Lung (tissue), 16 donors: ENCODE measurements around the gene SLC26A1. TPM values are rescaled to one million over a fixed set of nuclear protein-coding genes. Genes with fewer than 3 reads are reported as not detected.

Experiments
- ATAC-seq: fragments of 200-7000 bp; cut with Tn5 transposase; one replicate; pipeline ENCODE4 v1.9.1; 2020; ENCODE audit warnings: moderate number of reproducible peaks; ENCODE audit not compliant: insufficient read depth, low FRiP score
- DNase-seq, 3 donors: peaks; one replicate each; pipeline ENCODE4 v3.0.0-alpha.2; 2013 to 2017
- H3K27ac ChIP-seq, 2 donors: one replicate each; pipeline ENCODE4 v1.5.1; 2013; ENCODE audit warnings: mild to moderate bottlenecking in 2 of 2, moderate library complexity in 2 of 2, control low read depth in 1 of 2, inconsistent platforms in 1 of 2, low read depth in 1 of 2, low read length in 1 of 2
- H3K27me3 ChIP-seq, 3 donors: one replicate each; pipeline ENCODE4 v1.5.1; 2013; ENCODE audit warnings: low read length in 2 of 3; ENCODE audit not compliant: control insufficient read depth in 3 of 3, insufficient read depth in 3 of 3
- H3K36me3 ChIP-seq, 4 donors: one replicate each; pipeline ENCODE4 v1.5.1; 2013; ENCODE audit warnings: low read length in 4 of 4, mild to moderate bottlenecking in 1 of 4, moderate library complexity in 1 of 4; ENCODE audit not compliant: control insufficient read depth in 4 of 4, insufficient read depth in 4 of 4
- H3K4me1 ChIP-seq, 5 donors: one replicate each; pipeline ENCODE4 v1.5.1; 2013; ENCODE audit warnings: low read length in 5 of 5, mild to moderate bottlenecking in 2 of 5, moderate library complexity in 1 of 5; ENCODE audit not compliant: control insufficient read depth in 5 of 5, insufficient read depth in 5 of 5
- H3K4me3 ChIP-seq: one replicate; pipeline ENCODE4 v1.5.1; 2013; ENCODE audit warnings: mild to moderate bottlenecking, control low read depth, moderate library complexity
- H3K9ac ChIP-seq, 2 donors: one replicate each; pipeline ENCODE4 v1.5.1; 2013; ENCODE audit warnings: low read length in 2 of 2, control low read depth in 1 of 2; ENCODE audit not compliant: insufficient read depth in 1 of 2
- H3K9me3 ChIP-seq, 4 donors: one replicate each; pipeline ENCODE4 v1.5.1; 2013; ENCODE audit warnings: low read length in 3 of 4, mild to moderate bottlenecking in 1 of 4, moderate library complexity in 1 of 4; ENCODE audit not compliant: control insufficient read depth in 4 of 4, insufficient read depth in 3 of 4
- WGBS, 2 donors: extraction: QIAGEN DNeasy Blood & Tissue Kit; methylation state at CpG; one replicate each; pipeline ENCODE4 v1.1.7; 2013; 5-methylcytosine and 5-hydroxymethylcytosine counted together
- long read RNA-seq, 5 donors: transcript quantifications; one replicate each; lab custom pipeline, GENCODE V29; 2026
- polyA plus RNA-seq, 2 donors: library from polyadenylated mRNA; stranded (reverse); fragments of 200-250 nt; gene quantifications; one replicate each; pipeline ENCODE4 v1.2.1, GENCODE V29; 2013
- total RNA-seq, 2 donors: library from RNA; depleted of rRNA in 1 of 2; stranded (reverse); fragments of >200 nt in 1 of 2; gene quantifications; one replicate each; pipeline ENCODE4 v1.2.1, GENCODE V29; 2014 to 2021
- TF ChIP-seq, protein P1 (sequence below): IDR thresholded peaks from 2 replicates; pipeline ENCODE4 v1.5.1; 2012; ENCODE audit warnings: mild to moderate bottlenecking; ENCODE audit errors: control extremely low read depth, extremely low read depth
- donor health status: control.
- donor health status: control.
- donor health status: Bipolar disorder and iron deficiency.
- donor health status: healthy.
- donor health status: DM: yes; HTN: yes; CAD: no.

SLC26A1 gene, protein sequence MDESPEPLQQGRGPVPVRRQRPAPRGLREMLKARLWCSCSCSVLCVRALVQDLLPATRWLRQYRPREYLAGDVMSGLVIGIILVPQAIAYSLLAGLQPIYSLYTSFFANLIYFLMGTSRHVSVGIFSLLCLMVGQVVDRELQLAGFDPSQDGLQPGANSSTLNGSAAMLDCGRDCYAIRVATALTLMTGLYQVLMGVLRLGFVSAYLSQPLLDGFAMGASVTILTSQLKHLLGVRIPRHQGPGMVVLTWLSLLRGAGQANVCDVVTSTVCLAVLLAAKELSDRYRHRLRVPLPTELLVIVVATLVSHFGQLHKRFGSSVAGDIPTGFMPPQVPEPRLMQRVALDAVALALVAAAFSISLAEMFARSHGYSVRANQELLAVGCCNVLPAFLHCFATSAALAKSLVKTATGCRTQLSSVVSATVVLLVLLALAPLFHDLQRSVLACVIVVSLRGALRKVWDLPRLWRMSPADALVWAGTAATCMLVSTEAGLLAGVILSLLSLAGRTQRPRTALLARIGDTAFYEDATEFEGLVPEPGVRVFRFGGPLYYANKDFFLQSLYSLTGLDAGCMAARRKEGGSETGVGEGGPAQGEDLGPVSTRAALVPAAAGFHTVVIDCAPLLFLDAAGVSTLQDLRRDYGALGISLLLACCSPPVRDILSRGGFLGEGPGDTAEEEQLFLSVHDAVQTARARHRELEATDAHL
- total RNA-seq = under 1 TPM; 0.20 to 0.71 TPM
- polyA plus RNA-seq = under 1 TPM; 0.29 to 0.83 TPM
- long read RNA-seq, donor 1, partial matches to known transcripts = 5 of 10 reads
- long read RNA-seq, donor 1, other reads (novel, unspliced or antisense) = 5 of 10 reads
- long read RNA-seq, donor 2 = 0 reads
- long read RNA-seq, donor 3 = 0 reads
- long read RNA-seq, donor 4 = 0 reads
- long read RNA-seq, donor 5 = 0 reads

DNA sequence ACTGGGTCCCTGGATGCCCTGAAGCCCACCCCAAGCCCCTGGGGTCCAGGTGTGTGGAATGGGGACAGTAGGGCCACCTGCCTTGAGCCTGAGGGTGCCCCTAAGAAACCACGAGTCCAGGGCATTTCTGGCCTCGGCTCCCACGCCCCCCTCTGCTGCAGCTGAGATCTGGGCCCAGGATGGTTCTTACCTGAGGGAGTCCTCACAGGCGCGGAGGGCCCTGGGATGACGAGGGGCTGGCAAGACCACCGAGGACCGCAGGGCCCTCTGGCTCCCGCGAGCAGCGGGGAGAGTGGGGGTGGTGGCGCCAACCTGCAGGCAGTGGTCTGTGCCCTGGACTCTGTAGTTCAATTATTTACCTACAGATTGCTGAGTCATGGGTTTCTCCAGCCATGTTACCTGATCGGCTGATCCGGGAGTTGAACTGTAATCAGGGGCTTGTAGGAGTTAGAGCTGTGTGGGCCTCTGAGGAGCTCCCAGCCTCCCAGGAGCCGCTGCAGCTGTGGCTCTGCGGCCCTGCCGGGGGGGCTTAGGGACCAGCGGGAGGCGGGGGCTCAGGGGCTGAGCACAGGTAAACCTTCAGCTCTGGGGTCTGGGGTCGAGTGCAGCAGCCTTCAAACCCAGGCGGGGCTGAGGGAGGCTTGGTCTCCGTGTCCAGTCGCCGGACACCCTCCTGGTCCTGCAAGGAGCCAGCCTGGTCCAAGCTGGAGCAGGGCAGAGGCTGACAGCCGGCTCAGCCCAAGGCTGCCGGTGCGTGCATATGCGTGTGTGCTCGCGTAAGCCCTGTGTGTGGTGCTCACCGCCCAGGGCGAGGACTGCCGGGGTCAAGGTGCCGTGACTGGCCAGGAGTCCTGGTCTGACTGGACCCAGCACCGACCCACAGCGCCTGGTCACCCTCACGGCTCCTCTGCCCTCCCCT lies at the start of gene SLC26A1:
Gene SLC26A1 (minus strand): TSS at position 294 of the 919 bp plus-strand sequence. CDS start 1,701 bp downstream, outside the sequence.
- no peak within 1 kb of the TSS for H3K9ac ChIP-seq
- no peaks in the 10 kb centered on the region for H3K9me3 ChIP-seq
- ATAC-seq = no peak
- H3K36me3 ChIP-seq = peaks cover 0 to 16% (median 0%) of the 10 kb centered on the region in 4 donors
- TF ChIP-seq, protein P1, sequence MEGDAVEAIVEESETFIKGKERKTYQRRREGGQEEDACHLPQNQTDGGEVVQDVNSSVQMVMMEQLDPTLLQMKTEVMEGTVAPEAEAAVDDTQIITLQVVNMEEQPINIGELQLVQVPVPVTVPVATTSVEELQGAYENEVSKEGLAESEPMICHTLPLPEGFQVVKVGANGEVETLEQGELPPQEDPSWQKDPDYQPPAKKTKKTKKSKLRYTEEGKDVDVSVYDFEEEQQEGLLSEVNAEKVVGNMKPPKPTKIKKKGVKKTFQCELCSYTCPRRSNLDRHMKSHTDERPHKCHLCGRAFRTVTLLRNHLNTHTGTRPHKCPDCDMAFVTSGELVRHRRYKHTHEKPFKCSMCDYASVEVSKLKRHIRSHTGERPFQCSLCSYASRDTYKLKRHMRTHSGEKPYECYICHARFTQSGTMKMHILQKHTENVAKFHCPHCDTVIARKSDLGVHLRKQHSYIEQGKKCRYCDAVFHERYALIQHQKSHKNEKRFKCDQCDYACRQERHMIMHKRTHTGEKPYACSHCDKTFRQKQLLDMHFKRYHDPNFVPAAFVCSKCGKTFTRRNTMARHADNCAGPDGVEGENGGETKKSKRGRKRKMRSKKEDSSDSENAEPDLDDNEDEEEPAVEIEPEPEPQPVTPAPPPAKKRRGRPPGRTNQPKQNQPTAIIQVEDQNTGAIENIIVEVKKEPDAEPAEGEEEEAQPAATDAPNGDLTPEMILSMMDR = no peak
- no peak for DNase-seq
- peak within 1 kb of the TSS in 1 of 2 donors; percentile 85 for H3K27ac ChIP-seq
- 90 to 91% methylated on average over 37 of the region's 37 CpGs for WGBS, 2 donors
- peaks cover 0 to 16% (median 8%) of the 10 kb centered on the region in 3 donors for H3K27me3 ChIP-seq
- H3K4me1 ChIP-seq = peaks cover 0 to 11% (median 4%) of the 10 kb centered on the region in 5 donors
- no peak within 1 kb of the TSS for H3K4me3 ChIP-seq

DNA sequence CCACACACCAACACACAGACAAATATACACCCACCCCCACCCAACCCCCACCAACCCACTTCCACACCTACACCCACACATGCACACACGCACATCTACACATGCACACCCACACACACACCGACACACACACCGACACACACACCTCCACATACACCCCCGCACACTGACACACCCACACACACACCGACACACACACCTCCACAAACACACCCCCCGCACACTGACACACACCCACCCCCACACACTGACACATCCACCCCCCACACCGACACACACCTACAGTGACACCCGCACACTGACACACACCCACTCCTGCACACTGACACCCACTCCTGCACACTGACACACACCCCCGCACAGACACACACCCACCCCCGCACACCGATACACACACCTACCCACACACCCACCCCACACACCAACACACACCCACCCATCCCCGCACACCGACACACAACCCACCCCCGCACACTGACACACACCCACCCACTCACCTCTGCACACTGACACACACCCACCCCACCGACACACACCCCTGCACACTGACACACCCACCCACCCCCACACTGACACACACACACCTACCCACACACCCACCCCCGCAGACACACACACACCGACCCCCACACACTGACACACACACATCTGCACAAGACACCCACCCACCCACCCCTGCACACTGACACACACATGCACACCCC lies 49.3 kb upstream of the SLC26A1 start:
- Histone ChIP-seq H3K4me1 (peaks cover 0 to 51% (median 23%) of the 10 kb centered on the region in 5 donors), H3K4me3 (no peak overlapping the region), H3K27me3 (peaks cover 2 to 18% (median 4%) of the 10 kb centered on the region in 3 donors), H3K27ac (no peak overlapping the region), H3K9me3 (no peaks in the 10 kb centered on the region), H3K9ac (no peak overlapping the region), H3K36me3 (no peaks in the 10 kb centered on the region)
- TF ChIP-seq, protein P1 = no peak
- 91 to 97% methylated on average over 17 of the region's 17 CpGs for WGBS, 2 donors
- ATAC-seq (no peak), DNase-seq (no peak)

DNA sequence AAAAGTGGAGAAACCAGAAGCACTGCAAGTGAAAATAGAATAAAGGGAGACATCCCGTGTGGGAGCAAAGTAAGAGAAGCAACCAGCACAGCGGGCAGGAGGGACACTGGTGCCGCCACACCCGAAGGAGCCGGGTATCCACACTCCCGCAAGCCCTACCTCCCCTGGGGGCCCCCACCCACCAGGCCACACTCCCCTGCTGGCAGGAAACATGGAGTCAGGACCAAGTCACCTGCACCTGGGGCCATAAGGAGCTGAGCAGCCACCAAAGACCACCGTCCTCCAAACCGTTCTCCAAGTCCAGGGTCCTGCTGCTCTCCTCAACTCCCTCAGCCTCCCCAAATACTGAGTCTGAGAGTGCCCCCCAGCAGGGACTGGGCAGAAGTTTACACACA lies 48.7 kb upstream of the SLC26A1 start:
- no peak for DNase-seq
- H3K4me1 ChIP-seq = peaks cover 0 to 50% (median 18%) of the 10 kb centered on the region in 5 donors
- H3K4me3 ChIP-seq = no peak overlapping the region
- no peak for ATAC-seq
- peak overlapping the region in 1 of 2 donors; percentile 65 for H3K9ac ChIP-seq
- no peaks in the 10 kb centered on the region for H3K36me3 ChIP-seq
- 61 to 76% methylated on average over 8 of the region's 8 CpGs for WGBS, 2 donors
- no peaks in the 10 kb centered on the region for H3K9me3 ChIP-seq
- no peak overlapping the region for H3K27ac ChIP-seq
- TF ChIP-seq, protein P1 = no peak
- H3K27me3 ChIP-seq = peaks cover 2 to 18% (median 4%) of the 10 kb centered on the region in 3 donors
